ENCODE results near the gene GLIS1.
A peak's percentile ranks its signal among the peaks of the same experiment; 100 is the strongest.

The GLIS1 gene

DNA sequence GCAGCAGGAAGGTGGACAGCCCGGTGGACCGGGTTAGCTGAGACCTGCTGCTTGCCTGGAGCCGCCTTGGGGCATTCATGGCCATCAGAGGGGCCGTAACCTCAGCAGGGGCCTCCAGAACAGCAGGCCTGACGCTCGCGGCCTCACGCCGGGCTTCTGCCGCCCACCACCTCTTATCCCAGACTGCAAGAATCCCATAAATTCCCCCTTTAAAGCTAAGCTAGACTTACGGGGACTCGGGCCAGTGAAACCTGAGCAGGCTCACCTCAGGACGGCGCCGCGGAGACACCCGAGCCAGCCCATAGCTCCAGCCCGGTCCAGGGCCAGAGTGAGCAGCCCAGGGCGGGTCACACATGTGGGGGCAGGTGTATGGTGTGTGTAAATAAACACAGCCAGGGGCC, 132.3 kb downstream of the GLIS1 start:
- no peak for DNase-seq

DNA sequence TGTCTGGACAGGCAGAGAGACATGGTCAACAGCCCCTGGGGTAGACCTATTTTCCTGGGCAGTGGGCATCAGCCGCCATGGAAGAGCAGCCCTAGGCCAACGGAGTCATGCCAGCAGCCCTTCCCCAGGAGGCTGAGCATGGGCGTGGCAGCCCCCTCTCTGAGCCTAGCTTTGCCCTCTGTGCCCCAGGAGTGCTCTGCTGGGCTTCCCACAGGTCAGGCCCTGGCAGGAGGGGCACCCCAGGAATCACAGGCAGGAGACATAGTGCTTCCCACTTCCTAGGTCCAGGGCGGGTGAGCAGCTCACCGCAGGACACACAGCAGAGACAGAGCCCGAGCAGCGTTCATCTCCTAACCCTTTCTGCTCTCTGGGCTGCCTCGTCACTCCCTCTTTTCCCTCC, 132.8 kb downstream of the GLIS1 start:
- no peak for DNase-seq

DNA sequence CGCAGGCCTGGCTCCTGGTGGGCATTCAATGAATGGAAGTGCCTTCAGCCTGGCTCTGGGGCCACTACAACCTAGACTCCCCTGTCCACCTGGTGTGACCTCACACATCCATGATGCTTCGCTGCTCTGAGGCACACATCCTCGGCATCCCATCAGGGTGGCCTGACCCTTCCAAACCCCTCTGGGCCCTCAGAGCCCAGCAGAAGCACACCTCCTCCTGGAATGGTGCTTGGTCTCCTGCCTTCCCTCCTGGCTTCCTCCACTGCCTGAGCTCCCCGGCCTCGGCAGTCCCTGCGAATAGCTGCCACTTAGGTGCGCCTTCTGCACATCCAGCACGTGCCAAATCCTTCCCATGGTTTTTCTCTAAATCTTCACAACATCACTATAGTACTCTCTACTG, 133.8 kb downstream of the GLIS1 start:
- DNase-seq: no peak

DNA sequence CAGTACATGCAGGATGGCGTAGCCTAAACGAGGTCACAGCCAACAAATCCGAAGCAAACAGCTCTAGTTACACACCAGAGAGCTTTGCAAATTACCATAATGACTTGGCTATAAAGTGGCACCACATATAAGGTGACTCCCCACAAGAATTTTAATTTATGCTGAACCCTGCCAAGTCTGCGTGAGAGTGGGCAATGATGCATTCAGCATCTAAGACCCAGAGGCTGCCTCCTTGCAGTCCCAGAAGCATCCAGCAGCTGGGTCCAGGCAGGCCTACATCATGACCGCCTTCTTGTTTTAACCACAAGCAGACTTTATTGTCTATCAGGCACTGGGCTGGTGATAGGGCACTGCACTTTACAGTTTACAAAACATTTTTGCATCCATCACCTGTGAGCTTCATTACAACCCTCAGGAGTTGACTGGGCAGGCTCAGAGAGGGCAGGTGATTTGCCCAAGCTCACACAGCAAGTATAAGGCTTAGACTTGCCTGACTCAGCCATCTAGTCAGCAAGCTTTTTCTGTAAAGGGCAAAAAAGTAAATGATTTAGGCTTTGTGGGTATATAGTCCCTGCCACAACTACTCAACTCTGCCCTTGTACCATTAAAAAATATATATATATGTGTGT, 134.6 kb downstream of the GLIS1 start:
- no peak for DNase-seq

DNA sequence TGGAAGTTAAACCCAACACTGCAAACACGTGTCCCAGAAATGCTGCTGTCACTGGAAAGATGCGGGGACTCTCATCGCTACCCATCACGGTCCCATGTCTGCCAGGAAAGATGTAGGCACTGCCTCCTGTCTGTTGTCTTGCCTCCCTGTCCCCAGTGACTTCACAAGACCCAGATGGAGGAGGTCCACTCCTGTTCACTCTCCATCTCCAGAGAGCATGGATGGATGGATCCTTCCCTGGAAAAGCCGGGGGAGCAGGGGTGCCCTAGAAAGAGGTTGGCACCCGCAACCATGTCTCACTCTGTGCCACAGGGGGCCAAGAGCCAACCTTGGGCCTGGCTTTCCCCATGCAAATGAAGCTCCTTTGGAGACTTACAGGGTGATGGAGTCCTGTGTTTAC, 135.5 kb downstream of the GLIS1 start:
- DNase-seq: no peak

DNA sequence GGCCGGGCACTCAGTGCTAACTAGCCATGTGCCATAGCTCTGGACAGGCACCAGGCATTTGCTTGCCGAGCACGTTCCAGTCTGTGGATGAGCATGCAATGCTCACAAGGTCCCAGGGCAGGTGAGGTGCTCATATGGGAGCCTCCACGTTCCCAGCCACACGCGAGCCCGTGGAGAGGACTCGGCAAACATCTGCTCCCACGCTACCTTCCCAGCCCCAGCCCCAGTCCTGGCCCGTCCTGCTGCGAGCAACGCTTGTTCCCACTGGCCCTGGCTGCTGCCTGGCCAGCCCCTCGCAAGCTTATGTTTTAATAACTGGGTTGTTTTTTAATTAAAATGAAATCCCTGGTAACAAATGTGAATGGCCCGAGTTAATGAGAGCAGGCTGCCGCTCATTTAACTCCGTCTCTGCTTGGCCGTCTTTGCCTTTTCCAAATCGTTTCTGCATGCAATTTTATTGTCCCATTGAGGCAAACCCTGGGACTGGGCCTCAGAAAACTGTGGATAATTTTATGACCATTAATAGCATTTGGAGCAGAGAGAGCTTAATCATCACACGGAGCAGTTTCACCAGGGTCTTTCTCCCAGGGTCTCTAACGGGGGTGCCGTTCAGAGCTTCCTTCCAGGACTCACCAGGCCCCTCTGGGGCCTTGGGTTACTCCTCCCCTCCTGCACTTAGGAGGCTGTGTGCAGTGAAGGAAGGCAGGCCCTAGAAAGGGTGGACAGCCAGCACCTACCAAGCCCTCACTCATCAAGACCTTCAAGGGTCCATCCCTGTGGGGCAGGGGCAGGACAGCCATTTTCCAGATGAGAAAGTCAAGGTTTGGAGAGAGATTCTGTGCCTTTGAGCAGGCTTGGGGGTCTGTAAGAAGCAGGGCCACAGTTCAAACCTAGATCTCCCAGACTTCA, 136.8 kb downstream of the GLIS1 start:
- DNase-seq: no peak

DNA sequence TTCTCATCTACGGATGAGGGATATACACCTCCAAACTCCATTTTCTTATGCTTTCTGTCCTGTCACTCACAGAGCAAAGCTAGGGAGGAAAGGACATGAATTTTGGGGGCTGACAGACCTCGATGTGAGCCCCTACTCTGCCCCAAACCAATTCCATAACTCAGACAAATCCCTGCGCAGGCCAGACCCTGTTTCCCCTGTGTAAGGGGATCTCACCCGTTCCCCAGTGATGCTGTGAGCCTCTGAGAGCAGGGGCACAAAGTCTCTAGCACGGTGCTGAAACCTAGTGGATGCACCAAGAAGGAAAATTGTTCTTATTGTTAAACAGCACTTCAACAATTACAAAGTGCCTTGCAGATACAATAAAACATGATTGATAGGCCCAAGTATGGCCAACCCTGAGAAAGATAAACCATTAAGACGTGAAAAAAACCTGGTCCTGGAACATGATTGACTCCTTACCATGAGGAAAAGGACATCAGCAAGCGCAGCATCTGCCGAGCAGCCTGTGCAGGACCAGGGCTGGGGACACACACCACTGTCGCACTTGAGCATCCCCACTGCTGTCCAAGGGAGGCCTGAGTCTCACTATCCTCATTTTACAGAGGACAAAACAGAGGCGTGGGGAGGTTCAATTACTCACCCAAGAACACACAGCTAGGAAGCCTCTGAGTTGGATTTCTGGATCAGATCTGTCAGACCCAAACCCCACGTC, 137.8 kb downstream of the GLIS1 start:
- no peak for DNase-seq

DNA sequence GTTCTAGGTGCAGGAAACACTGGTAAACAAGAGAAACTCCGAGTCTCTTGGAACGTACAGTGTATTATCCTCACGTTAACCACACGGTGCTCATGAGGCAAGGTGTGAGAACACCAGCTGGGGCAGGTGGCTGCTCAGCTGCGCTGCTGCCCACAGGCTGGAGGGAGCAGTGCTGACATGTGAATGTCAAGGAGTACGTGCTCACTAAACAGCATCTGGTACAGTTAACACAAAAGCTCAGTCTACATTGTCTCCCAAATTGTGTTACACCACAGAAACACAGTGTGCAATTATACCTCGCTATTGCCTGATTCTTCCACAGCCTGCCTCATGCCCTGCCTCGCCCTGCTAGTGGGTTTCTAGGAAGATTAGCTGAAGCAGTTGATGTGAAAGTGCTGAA, 138.4 kb downstream of the GLIS1 start:
- DNase-seq: no peak

DNA sequence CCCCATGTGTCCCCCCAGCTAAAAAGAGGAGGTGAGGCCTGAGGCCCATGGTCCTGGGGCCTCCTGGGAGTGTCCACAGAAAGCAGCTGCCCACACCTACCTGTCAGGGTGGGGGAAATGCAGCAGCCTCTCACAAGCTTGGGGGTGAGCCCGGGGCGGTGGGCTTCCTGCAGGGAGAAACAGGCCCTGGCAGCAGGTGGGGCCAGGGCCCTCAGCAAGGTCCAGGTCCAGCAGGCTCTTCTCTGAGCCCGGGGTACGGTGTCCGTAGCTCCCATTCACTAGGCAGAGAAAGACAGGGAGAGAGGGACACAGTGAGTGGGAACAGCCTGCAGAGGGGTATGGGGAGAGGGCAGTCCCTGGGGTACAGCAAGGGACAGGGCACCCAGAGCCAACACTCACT, 139.0 kb downstream of the GLIS1 start:
- no peak for DNase-seq

DNA sequence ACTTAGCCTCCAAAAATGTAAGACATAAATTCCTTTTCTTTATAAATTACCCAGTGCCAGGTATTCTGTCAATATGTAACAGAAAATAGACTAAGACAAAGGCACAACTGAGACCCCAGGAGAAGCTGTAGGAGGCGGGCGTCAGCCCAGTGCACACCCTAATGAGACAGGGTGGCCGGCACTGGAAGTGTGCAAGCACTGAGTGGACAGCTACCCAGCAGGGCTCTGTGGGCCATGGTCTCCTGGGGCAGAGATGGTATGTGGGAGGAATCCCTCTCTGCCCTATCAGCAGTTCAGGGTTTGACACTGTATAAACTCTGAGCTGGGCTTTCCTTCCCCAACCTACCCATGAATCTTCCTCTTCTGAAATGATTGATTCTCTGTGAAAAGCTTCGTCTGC, 139.5 kb downstream of the GLIS1 start:
- no peak for DNase-seq

DNA sequence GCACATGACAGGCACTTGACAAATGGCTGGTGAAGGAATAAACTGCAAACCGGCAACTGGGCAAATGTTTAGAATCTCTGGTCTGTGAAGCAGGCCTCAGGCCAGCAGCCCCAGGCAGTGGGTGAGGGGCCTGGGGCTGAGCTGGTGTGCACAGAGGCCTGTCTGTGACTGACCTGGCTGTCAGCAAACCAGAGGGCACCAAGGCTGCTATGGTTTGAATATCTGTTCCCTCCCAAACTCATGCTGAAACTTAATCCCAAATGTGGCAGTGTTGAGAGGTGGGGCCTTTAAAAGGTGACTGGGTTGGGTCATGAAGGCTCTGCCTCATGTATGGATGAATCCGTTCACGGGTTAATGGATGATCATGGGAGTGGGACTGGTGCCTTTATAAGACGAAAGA, 140.0 kb downstream of the GLIS1 start:
- DNase-seq: no peak

DNA sequence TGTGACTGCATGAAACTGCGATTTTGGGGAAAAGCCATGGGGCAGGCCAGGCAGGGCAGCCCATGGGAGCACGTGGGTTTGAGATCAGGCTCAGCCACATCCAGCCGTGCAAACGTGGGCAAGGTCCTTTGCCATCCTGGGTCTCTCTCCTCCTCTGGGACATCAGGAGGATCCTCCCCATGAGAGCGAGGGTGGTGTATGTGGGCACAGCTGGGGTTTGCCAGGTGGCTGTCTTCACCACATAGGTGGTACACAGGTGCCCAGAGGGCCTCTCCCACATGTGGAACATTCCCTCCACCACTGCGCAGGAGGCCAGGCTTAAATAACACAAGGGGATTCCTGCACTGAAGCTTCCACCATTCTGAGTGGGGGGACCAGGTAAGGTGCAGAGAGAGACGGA, 143.1 kb downstream of the GLIS1 start:
- DNase-seq: no peak

DNA sequence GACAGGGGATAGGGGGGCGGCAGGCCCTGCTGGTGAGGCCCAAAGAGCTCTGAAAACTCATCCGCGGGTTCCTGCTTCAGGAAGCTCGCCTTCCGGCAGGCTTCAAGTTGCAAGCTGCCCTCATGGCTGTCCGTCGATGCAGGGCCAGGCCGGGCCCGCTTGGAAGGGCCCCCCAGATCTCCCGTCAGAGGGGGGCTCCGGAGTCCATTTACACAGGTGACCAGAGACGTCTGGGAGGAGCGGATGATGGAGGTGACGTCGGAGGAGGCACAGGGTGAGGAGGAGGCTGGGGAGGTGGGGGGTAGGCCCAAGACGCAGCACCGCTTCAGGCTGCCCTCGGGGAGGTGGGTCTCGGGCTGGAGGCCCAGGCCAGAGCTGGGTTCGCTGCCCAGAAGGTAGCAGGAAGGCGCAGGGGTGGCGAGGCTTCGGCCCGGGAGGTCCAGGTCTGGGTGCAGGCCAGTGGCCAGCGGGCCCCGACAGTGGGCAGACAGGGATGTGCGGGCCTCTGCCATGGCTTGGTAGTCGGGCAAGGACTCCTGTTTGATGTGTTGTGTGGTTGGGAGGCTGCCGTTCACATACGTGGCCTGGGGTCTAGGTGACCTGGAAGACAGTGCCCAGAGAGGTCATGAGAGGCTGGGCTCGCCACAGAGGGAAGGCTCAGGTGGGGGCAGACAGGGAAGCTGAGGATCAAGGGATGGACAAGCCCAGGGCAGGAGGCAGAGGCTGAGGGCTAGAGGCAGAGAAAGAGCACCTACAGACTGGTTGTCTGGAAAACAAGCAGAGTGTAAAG, 144.4 kb downstream of the GLIS1 start:
- no peak for DNase-seq

DNA sequence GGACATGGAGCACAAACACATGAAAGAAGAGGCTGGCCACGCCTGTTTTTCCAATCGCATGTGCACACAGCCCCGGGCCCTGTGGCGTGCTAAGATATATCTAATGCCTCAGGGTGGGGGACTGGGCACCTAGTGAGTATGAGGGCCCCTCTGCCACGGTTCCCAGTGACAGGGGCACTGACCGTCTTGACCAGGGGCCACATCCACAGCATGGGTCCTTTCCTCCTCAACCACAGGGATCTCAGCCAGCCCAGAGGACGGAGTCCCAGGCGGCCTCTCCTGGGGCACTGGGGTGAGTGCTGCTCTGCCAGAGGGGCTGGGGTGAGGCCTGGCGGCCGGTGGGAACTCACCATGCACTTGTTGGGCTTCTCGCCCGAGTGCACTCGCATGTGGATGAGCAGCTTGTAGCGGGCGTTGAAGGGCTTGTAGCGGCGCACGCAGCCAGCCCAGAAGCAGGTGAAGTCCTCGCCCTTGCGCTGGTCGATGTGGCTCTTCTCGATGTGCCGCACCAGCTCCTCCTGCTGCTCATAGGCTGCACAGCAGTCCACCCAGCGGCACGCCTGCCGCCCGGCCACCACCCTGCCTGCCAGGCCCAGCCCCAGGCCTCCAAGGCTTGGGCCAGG, 145.1 kb downstream of the GLIS1 start:
- no peak for DNase-seq

DNA sequence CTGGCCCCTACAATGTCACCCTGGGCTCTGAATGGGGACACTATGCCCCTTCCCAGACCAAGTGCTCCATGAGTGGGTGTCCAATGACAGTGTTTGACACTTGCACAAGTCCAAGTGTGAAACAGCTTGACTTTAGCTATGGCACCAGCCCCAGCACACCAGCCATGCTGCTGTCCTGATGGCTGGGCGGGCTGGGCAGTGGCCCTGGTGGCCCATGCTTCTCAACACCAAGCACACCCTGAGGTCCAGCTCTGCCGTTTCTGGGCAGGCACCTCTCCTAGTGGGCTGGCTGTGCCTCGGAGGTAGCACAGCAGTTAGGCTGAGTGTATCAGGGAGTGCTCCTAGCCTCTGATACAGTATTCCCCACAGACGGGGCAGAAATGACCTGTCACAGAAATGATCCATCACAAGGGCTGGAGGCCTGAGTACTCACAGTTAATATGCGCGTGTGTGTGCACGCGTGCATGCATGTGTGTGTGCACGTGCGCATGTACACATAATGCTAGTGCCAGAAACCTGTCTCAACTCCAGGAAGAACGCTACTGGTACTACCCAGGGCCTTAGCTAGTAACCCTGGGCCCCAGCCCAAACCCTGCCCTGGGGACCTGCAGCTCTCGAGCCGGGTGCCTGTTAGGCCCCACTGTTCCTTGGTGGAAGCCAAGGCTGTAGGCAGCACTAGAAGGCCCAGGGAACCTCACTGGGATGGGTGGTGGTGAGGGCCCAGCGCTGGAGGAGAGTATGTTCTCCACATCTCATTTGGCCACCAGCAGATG, 145.8 kb downstream of the GLIS1 start:
- DNase-seq: no peak

DNA sequence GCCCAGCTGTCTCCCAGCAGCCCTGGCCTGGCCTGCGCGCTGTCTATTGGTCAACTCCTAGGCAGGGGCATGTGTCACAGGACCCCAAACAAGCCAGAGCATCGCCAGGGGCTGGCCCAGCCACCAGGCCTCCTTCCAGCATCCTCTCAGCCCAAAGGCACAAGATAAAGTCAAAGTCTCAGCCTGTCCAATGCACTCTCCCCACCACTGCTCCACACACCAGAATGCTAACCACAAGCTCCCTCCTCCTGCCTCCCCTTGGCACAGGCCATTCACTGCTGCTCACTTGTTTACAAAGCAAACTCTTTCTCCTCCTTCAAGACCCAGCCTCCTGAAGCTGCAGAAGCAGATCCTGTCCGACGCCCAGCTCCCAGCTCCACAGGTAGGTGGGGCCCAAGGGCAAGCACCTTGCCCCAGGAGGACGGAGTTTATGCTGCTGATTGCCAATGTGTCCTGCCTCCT, 146.4 kb downstream of the GLIS1 start:
- peak; percentile 55 for DNase-seq

DNA sequence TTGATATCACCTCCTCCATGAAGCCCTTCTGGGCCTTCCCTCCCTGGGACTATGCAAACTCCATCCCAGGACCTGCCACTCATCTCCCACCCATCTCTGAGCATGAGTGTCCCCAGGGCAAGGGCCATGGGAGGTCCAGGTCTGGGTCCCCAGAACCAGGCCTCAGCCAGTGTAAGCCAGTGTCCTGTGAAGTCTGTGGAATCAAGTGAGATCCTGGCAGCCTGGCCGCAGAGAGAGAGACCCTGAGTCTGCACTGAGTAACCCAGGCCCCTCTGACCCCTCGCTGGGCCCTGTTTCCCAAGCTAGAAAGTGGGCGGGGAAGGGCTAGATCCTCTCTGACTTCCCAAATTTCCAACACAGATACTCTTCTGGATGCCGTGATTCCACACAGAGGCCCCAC, 147.0 kb downstream of the GLIS1 start:
- DNase-seq: no peak

DNA sequence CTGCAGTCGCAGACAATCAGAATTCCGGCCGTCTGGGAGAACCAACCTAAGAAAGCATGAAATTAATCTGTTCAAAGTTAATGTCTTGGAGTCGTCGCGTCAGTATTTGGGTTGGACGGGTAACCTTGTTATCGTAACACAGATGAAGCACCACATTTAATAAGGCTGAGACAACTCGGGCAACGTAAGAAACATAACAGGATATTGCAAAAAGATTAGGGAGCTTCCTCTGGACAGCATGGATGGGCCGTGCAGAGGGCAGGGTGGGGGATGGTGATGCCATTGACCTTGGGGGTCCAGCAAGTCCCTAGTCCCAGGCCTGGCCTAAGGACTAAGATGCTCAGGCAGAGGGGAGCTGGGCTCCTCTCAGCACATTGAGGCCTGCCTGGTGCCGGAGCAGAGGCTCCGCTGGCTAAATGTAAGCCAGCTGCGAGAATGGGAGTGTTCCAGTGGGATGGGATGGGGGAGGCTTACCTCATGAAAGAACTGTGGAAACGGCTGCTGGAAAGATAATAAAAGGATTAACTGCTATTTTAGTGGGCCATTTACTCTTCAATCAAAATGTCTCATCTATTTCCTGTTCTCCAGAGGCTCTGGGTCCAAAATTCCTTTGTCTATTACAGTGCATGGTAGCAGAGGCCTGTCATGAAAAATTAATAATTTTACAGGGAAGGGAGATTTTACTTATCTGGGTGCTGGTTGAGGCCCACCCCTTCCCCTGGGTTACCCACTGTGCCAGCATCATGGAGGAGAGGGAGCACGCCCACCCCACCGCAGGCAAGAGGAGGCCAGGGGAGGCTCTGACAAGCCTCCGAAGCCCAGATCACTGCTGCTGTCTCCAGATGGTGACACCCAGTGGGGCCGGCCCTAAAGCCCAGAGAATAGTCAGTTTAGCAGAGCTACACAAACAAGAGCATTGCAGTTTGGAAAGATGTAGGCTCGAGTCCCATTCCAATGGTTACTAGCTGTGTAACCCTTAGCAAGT, 148.1 kb downstream of the GLIS1 start:
- DNase-seq: peak; percentile 84

DNA sequence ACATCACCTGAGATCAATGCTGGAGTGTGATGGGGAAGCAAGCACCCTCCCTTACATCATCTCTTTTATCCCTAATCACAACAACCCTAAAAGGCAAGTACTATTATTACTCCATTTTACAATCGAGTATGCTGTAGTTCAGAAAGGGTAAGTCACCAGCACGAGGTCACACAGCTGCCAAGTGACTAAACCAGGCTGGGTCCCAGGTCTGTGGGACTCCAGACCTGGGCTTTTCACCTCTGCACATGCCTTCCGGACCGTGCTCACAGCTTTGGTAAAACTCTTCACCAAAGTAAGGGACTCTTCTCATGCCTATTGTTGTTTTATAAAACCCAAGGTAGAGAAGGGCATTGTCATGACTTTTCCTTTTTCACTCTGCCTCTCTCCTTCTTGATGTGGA, 148.9 kb downstream of the GLIS1 start:
- DNase-seq: no peak
